PC-3 (cell line): ENCODE results near the gene MBOAT1. TPM values are rescaled to one million over a fixed set of nuclear protein-coding genes. Genes with fewer than 3 reads are reported as not detected.

Experiments
- ATAC-seq: fragments of 200-7000 bp; cut with Tn5 transposase; 2 replicates; pipeline ENCODE4 v1.9.1; 2020; ENCODE audit warnings: mild to moderate bottlenecking, moderate library complexity
- BruUV-seq: library from RNA; stranded (reverse); fragments of 400-500 nt; replicated peaks from 2 replicates; lab custom pipeline; 2021; lab: Mats Ljungman, UMichigan
- CTCF ChIA-PET: fragments of 300-600 bp; sonication (Branson Sonifier 250); formaldehyde crosslinking; loops from one replicate; lab custom pipeline; 2022; ENCODE audit warnings: antibody characterized with exemption; lab: Charles Lee
- POLR2A ChIA-PET: fragments of 300-600 bp; sonication (Branson Sonifier 250); formaldehyde crosslinking; loops from one replicate; lab custom pipeline; 2022; ENCODE audit warnings: antibody characterized with exemption; ENCODE audit not compliant: unreplicated experiment; lab: Charles Lee
- DNase-seq: peaks from one replicate; pipeline ENCODE4 v3.0.0-alpha.2; 2015
- H2AFZ ChIP-seq: fragments of 300-600 bp; sonication (generic); 2 replicates; pipeline ENCODE4 v1.6.0; 2016; ENCODE audit warnings: antibody characterized with exemption, low read length
- H3F3A ChIP-seq: fragments of 300-600 bp; sonication (generic); one replicate; pipeline ENCODE4 v1.6.0; 2017; ENCODE audit warnings: antibody characterized with exemption, low read length, control low read depth, mild to moderate bottlenecking; ENCODE audit not compliant: unreplicated experiment
- H3K27ac ChIP-seq: fragments of 300-600 bp; sonication (generic); 2 replicates; pipeline ENCODE4 v1.5.1; 2016; ENCODE audit warnings: mild to moderate bottlenecking, low read length
- H3K27me3 ChIP-seq: fragments of 300-600 bp; sonication (generic); 2 replicates; pipeline ENCODE4 v1.6.1; 2016; ENCODE audit warnings: low read length, mixed read lengths
- H3K36me3 ChIP-seq: fragments of 300-600 bp; sonication (generic); 2 replicates; pipeline ENCODE4 v1.6.1; 2016; ENCODE audit warnings: low read depth, mixed run types, low read length, mixed read lengths
- H3K4me1 ChIP-seq: fragments of 300-600 bp; sonication (generic); 2 replicates; pipeline ENCODE4 v1.5.1; 2016; ENCODE audit warnings: low read length; ENCODE audit not compliant: insufficient read depth
- H3K4me2 ChIP-seq: fragments of 300-600 bp; sonication (generic); 2 replicates; pipeline ENCODE4 v1.6.0; 2016; ENCODE audit warnings: low read length
- H3K4me3 ChIP-seq: fragments of 300-600 bp; sonication (generic); 2 replicates; pipeline ENCODE4 v1.5.1; 2016; ENCODE audit warnings: mild to moderate bottlenecking, low read length, mixed read lengths
- H3K79me2 ChIP-seq: fragments of 300-600 bp; sonication (generic); 2 replicates; pipeline ENCODE4 v1.6.1; 2017; ENCODE audit warnings: low read length, mixed read lengths
- H3K9ac ChIP-seq: fragments of 300-600 bp; sonication (generic); 2 replicates; pipeline ENCODE4 v1.6.0; 2016; ENCODE audit warnings: mild to moderate bottlenecking, low read length
- H3K9me2 ChIP-seq: fragments of 300-600 bp; sonication (generic); replicated peaks from 2 replicates; pipeline ENCODE4 v1.6.1; 2016; ENCODE audit warnings: mixed run types, low read length, mixed read lengths
- H3K9me3 ChIP-seq: fragments of 300-600 bp; sonication (generic); 2 replicates; pipeline ENCODE4 v1.6.1; 2016; ENCODE audit warnings: low read length, mixed read lengths
- H4K20me1 ChIP-seq: fragments of 300-600 bp; sonication (generic); 2 replicates; pipeline ENCODE4 v1.6.1; 2016; ENCODE audit warnings: low read length, mixed read lengths
- EZH2 ChIP-seq: fragments of 300-600 bp; sonication (generic); IDR thresholded peaks from one replicate; pipeline ENCODE4 v1.6.1; 2017; ENCODE audit warnings: antibody characterized with exemption, mild to moderate bottlenecking, low read length; ENCODE audit not compliant: unreplicated experiment
- EZH2phosphoT487 ChIP-seq: fragments of 300-600 bp; sonication (generic); IDR thresholded peaks from 2 replicates; pipeline ENCODE4 v1.6.1; 2018; ENCODE audit warnings: mild to moderate bottlenecking, antibody characterized with exemption, low read length, borderline replicate concordance
- intact Hi-C: fragments of 100-400 bp; cut with micrococcal nuclease; formaldehyde crosslinking; loops from 2 replicates; pipeline ENCODE4 v1.9.0; 2023
- total RNA-seq: library from RNA; depleted of rRNA; stranded (reverse); fragments of >200 nt; gene quantifications from 2 replicates; pipeline ENCODE4 v1.2.3, GENCODE V29; 2014
- TF ChIP-seq, protein P1 (sequence below): fragments of 300-600 bp; sonication (generic); conservative IDR thresholded peaks from 2 replicates; pipeline ENCODE4 v1.5.1; 2017; ENCODE audit warnings: antibody characterized with exemption, low read depth, mild to moderate bottlenecking, low read length

MBOAT1 gene
- total RNA-seq, 1 experiment from 2014 or later = 8.4 TPM

DNA sequence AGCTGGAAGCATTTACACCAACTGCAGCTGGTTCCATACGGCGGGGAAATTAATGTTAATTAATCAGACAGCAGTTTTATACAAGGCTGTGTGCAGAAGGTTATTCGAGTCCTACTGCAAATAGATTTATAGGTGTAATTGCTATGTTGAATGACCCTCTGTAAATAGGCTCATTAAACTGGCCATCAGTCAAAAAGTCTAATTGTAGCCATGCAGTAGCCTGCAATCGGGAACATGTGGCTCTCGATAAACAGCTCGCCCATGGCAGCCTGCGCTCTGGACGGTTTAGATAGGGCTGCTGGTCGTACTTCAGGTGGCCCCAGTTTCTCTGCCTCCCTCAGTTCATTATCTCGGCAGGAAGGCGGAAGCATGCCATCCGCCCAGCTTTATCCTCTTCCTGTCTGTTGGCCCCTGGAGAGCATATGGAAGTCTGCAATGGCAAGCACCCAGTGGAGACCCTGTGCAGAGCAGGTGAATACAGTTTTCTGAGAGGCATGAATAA lies 143.2 kb downstream of the MBOAT1 start:
- POLR2A ChIA-PET = interaction anchor here (0.6 kb wide), 1 partner anchor 1109 kb away, joined by 5 read pairs; no protein-coding TSS in a partner anchor
- Histone ChIP-seq H2AFZ (no peak overlapping the region), H3K9me3 (no peaks in the 10 kb centered on the region), H3K9ac (no peak overlapping the region), H3K79me2 (no peaks in the 10 kb centered on the region), H3F3A (no peaks in the 10 kb centered on the region), H3K9me2 (no peaks in the 10 kb centered on the region), H4K20me1 (no peaks in the 10 kb centered on the region), H3K27me3 (peaks cover 50% of the 10 kb centered on the region), H3K36me3 (no peaks in the 10 kb centered on the region), H3K27ac (no peak overlapping the region), H3K4me1 (no peaks in the 10 kb centered on the region), H3K4me2 (no peak overlapping the region), H3K4me3 (no peak overlapping the region)
- DNase-seq (no peak), ATAC-seq (no peak)
- intact Hi-C loops = no loop called here
- TF ChIP-seq EZH2phosphoT487 (no peak), EZH2 (no peak)
- TF ChIP-seq, protein P1, sequence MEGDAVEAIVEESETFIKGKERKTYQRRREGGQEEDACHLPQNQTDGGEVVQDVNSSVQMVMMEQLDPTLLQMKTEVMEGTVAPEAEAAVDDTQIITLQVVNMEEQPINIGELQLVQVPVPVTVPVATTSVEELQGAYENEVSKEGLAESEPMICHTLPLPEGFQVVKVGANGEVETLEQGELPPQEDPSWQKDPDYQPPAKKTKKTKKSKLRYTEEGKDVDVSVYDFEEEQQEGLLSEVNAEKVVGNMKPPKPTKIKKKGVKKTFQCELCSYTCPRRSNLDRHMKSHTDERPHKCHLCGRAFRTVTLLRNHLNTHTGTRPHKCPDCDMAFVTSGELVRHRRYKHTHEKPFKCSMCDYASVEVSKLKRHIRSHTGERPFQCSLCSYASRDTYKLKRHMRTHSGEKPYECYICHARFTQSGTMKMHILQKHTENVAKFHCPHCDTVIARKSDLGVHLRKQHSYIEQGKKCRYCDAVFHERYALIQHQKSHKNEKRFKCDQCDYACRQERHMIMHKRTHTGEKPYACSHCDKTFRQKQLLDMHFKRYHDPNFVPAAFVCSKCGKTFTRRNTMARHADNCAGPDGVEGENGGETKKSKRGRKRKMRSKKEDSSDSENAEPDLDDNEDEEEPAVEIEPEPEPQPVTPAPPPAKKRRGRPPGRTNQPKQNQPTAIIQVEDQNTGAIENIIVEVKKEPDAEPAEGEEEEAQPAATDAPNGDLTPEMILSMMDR = no peak
- BruUV-seq = no TSS peak
- CTCF ChIA-PET = no interaction called here

DNA sequence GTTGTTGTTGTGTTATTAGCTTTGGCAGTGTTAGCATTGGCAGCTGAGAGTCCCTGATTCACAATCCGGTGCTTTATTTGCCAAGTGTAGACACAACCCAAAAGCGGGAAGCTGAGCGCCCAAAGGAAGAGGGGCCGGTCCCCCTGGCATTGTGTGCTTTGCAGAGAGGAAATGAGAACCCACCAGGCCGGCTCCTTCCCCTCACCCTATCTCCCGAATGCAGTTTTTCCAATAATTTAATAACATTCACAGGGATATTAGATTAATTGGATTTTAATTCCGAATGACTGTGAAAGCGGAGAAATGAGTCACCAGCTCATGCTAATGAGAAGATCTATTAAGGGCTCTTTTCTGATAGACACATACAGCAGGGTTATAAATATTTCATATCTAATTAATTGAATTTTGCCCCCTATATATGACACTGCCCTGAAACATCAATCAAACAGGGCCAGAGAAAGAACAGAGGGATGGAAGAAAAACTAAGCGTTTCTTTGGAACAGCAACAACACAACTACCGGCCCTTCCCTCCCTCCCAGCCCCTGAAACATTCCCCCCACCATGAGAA lies 143.8 kb downstream of the MBOAT1 start:
- Histone ChIP-seq H3K9me3 (no peaks in the 10 kb centered on the region), H3K79me2 (no peaks in the 10 kb centered on the region), H3K27me3 (peaks cover 56% of the 10 kb centered on the region), H2AFZ (no peak overlapping the region), H3K4me2 (no peak overlapping the region), H3K9me2 (no peaks in the 10 kb centered on the region), H4K20me1 (no peaks in the 10 kb centered on the region), H3K9ac (no peak overlapping the region), H3K27ac (no peak overlapping the region), H3K36me3 (no peaks in the 10 kb centered on the region), H3K4me3 (no peak overlapping the region), H3K4me1 (no peaks in the 10 kb centered on the region), H3F3A (no peaks in the 10 kb centered on the region)
- no peak for ATAC-seq
- DNase-seq = no peak
- intact Hi-C loops = no loop called here
- TF ChIP-seq, protein P1 = no peak
- TF ChIP-seq EZH2 (no peak), EZH2phosphoT487 (no peak)
- no TSS peak for BruUV-seq
- ChIA-PET POLR2A (interaction anchor here (0.6 kb wide), 1 partner anchor 1108 kb away, joined by 5 read pairs; no protein-coding TSS in a partner anchor), CTCF (no interaction called here)

DNA sequence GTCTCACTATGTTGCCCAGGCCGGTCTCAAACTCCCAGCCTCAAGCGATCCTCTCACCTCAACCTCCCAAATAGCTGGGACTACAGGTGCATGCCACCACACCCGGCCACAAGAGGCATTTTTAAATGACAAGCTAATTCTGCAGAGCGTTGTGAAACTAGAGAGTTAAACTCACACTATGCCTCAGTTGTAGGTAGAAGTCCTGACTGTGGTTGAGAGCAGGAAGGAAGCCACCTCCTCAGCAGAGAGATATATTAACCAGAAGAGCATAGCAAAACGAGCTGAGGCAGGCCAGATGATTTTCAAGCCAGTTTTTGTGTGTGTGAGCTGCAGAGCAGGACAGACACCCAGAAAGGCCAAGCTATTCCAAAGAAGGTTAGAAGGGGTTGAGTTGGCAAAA lies 150.3 kb downstream of the MBOAT1 start:
- Histone ChIP-seq H3K27me3 (peaks cover 27% of the 10 kb centered on the region), H3K36me3 (no peaks in the 10 kb centered on the region), H3K4me3 (no peak overlapping the region), H4K20me1 (no peaks in the 10 kb centered on the region), H3K79me2 (no peaks in the 10 kb centered on the region), H3K9ac (no peak overlapping the region), H3K4me2 (no peak overlapping the region), H3K4me1 (no peaks in the 10 kb centered on the region), H3K27ac (no peak overlapping the region), H3F3A (no peaks in the 10 kb centered on the region), H2AFZ (no peak overlapping the region), H3K9me2 (no peaks in the 10 kb centered on the region), H3K9me3 (no peaks in the 10 kb centered on the region)
- POLR2A ChIA-PET = no interaction called here
- BruUV-seq = no TSS peak
- no peak for DNase-seq
- ATAC-seq = no peak
- TF ChIP-seq EZH2phosphoT487 (no peak), EZH2 (no peak)
- TF ChIP-seq, protein P1 = no peak
- intact Hi-C loops = no loop called here
- CTCF ChIA-PET = no interaction called here
